Heart left ventricle (tissue), 13 donors: ENCODE results near the gene TMEM150A.

ENCODE experiments used
- POLR2A ChIP-seq, 2 donors: fragments of 450-650 bp; IDR thresholded peaks; one replicate each; pipeline ENCODE4 v1.6.1; 2017; ENCODE audit warnings: antibody characterized with exemption in 2 of 2, mild to moderate bottlenecking in 2 of 2, moderate library complexity in 2 of 2
- TF ChIP-seq, protein P1 (sequence below), 12 donors: fragments of 200-600 bp; sonication (generic) in 4 of 12; IDR thresholded peaks; one replicate each; pipeline versions ENCODE4 v1.5.0 to v1.8.0; 2018 to 2022; ENCODE audit warnings: antibody characterized with exemption in 12 of 12, mild to moderate bottlenecking in 5 of 12
- donor health status: ischemic (EF 13 %, LVEDD 7.1; RV severe dilation, severe dysfunction).
- donor health status: DM: no; HTN: yes; CAD: no.
- donor health status: DM: no; HTN: no; CAD: no.
- donor health status: ischemic (EF 25% LVEDD 6.9; RV normal size, moderate dysfunction).
- donor health status: ischemic (EF 25% LVEDD 5.7; RV mildly dilated, moderate dysfunction).
- donor health status: ischemic (EF 35%, LVEDD 5.7; RV mildly dilated, moderate dysfunction).
- donor health status: nonischemic (EF 11% LVEDD 7.7; RV severe dilation, severe dysfunction).
- donor health status: DM: yes; HTN: yes; CAD: no.
- donor health status: PGD.
- donor health status: ischemic (EF 29% LVEDD 5.4; RV normal size, mild dysfunction).
- donor health status: nonischemic (EF 23%, LVEDD 6.1; RV moderate dilation, normal function).

DNA sequence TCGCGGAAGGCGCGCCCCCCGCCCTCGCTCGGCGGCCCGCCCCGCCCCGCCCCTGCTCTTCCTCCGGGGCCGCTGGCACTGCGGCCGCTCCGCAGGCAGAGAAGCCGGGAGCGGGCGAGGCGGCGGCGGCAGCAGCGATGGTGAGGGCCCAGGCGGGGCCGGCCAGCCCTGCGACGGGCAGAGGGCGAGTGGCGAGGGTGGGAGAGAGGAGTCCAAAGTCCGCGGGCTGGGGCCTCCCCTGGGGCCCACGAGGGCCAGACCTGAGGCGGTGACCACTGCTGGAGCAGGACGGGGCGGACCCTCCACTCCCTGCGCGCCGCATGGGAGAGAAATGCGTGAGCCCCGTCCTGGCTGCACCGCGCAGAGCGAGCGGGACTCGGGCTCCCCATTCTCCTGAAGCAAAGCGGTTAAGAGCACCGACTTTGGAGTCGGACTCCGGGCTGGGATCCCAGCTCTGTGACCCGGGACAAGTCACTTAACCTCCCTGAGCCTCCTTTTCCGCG lies 18.1 kb downstream of the TMEM150A start, which contains the start of gene VAMP5:
- TF ChIP-seq POLR2A (IDR thresholded peaks at IDR 0.05): peak in 1 of 2 donors; percentile 75
- TF ChIP-seq, protein P1, sequence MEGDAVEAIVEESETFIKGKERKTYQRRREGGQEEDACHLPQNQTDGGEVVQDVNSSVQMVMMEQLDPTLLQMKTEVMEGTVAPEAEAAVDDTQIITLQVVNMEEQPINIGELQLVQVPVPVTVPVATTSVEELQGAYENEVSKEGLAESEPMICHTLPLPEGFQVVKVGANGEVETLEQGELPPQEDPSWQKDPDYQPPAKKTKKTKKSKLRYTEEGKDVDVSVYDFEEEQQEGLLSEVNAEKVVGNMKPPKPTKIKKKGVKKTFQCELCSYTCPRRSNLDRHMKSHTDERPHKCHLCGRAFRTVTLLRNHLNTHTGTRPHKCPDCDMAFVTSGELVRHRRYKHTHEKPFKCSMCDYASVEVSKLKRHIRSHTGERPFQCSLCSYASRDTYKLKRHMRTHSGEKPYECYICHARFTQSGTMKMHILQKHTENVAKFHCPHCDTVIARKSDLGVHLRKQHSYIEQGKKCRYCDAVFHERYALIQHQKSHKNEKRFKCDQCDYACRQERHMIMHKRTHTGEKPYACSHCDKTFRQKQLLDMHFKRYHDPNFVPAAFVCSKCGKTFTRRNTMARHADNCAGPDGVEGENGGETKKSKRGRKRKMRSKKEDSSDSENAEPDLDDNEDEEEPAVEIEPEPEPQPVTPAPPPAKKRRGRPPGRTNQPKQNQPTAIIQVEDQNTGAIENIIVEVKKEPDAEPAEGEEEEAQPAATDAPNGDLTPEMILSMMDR (IDR thresholded peaks at IDR 0.05): no peak
